H1 (cell line): ENCODE results near the gene CIAO3. TPM values are rescaled to one million over a fixed set of nuclear protein-coding genes. Genes with fewer than 3 reads are reported as not detected.

ENCODE experiments used
- CTCF ChIA-PET: fragments of 300-600 bp; sonication (Branson Sonifier 250); formaldehyde crosslinking; loops from one replicate; lab custom pipeline; 2021; ENCODE audit not compliant: partially characterized antibody; lab: Charles Lee
- POLR2A ChIA-PET: fragments of 300-600 bp; sonication (Branson Sonifier 250); formaldehyde crosslinking; loops from one replicate; lab custom pipeline; 2021; ENCODE audit warnings: inconsistent platforms; ENCODE audit not compliant: partially characterized antibody; lab: Charles Lee
- DNase-seq, 2 experiments: peaks; one replicate each; pipeline versions ENCODE4 v3.0.0 to v3.0.0-alpha.2; 2010 to 2022; ENCODE audit warnings: low spot score in 2 of 2, low read depth in 1 of 2, mixed read lengths in 1 of 2
- FAIRE-seq: peaks from 2 replicates; lab custom pipeline; 2011; peaks lifted over from hg19 to GRCh38; lab: Jason Lieb, UNC
- H2AFZ ChIP-seq: 2 replicates; pipeline ENCODE4 v1.8.1; 2012; ENCODE audit warnings: low read length, inconsistent platforms
- H2AK5ac ChIP-seq: 2 replicates; pipeline ENCODE4 v1.6.1; 2013; ENCODE audit warnings: low read depth, low read length
- H2BK120ac ChIP-seq: replicated peaks from 2 replicates; pipeline ENCODE3; 2013; ENCODE audit warnings: low read depth, low read length, inconsistent platforms
- H2BK12ac ChIP-seq: 2 replicates; pipeline ENCODE4 v1.6.1; 2013; ENCODE audit warnings: low read depth, low read length
- H2BK15ac ChIP-seq: 2 replicates; pipeline ENCODE4 v1.6.1; 2013; ENCODE audit warnings: low read length
- H2BK20ac ChIP-seq: 2 replicates; pipeline ENCODE4 v1.6.1; 2013; ENCODE audit warnings: low read length
- H2BK5ac ChIP-seq: 2 replicates; pipeline ENCODE4 v1.6.1; 2013; ENCODE audit warnings: low read depth, low read length
- H3K14ac ChIP-seq: 2 replicates; pipeline ENCODE4 v1.6.1; 2013; ENCODE audit warnings: inconsistent platforms; ENCODE audit not compliant: insufficient read length
- H3K18ac ChIP-seq: 2 replicates; pipeline ENCODE4 v1.6.1; 2013; ENCODE audit warnings: low read length; ENCODE audit errors: extremely low read depth
- H3K23ac ChIP-seq: 2 replicates; pipeline ENCODE4 v1.6.1; 2013; ENCODE audit warnings: inconsistent platforms; ENCODE audit not compliant: insufficient read length
- H3K23me2 ChIP-seq: 2 replicates; pipeline ENCODE4 v1.6.1; 2013; ENCODE audit warnings: low read depth, low read length
- H3K27ac ChIP-seq: 2 replicates; pipeline ENCODE4 v1.6.1; 2011; ENCODE audit warnings: low read depth, low read length, inconsistent platforms
- H3K27me3 ChIP-seq, 4 experiments: replicated peaks in 1 of 4; 1 replicate in 1 of 4; 2 replicates in 3 of 4; pipeline versions ENCODE4 v1.6.1 to v1.8.1; 2011 to 2013; ENCODE audit warnings: low read length in 3 of 4, mild to moderate bottlenecking in 3 of 4, inconsistent platforms in 2 of 4, mixed read lengths in 2 of 4, moderate library complexity in 1 of 4; ENCODE audit not compliant: control insufficient read depth in 3 of 4, insufficient read depth in 3 of 4; ENCODE audit errors: extremely low read depth in 1 of 4
- H3K36me3 ChIP-seq, 4 experiments: 2 replicates each; pipeline versions ENCODE4 v1.6.1 to v1.8.1; 2011 to 2013; ENCODE audit warnings: mild to moderate bottlenecking in 4 of 4, low read length in 3 of 4, moderate library complexity in 2 of 4, control low read depth in 1 of 4, inconsistent platforms in 1 of 4; ENCODE audit not compliant: insufficient read depth in 4 of 4, control insufficient read depth in 2 of 4
- H3K4ac ChIP-seq: replicated peaks from 2 replicates; pipeline ENCODE3; 2013; ENCODE audit warnings: low read length, low read depth, mixed read lengths, inconsistent platforms; ENCODE audit not compliant: insufficient read length
- H3K4me1 ChIP-seq, 4 experiments: replicated peaks in 1 of 4; 1 replicate in 1 of 4; 2 replicates in 3 of 4; pipeline versions ENCODE4 v1.6.1 to v1.8.1; 2011 to 2013; ENCODE audit warnings: low read length in 3 of 4, inconsistent platforms in 2 of 4, mixed read lengths in 1 of 4; ENCODE audit not compliant: insufficient read depth in 4 of 4, control insufficient read depth in 3 of 4
- H3K4me2 ChIP-seq, 2 experiments: 2 replicates each; pipeline versions ENCODE4 v1.6.1 to v1.8.1; 2011 to 2013; ENCODE audit warnings: low read depth in 2 of 2, low read length in 2 of 2, control low read depth in 1 of 2, inconsistent platforms in 1 of 2, mild to moderate bottlenecking in 1 of 2; ENCODE audit not compliant: insufficient read depth in 1 of 2
- H3K4me3 ChIP-seq, 4 experiments: fragments of 200-600, 300-600 bp in 1 of 4; sonication (generic), shearing (Covaris generic), sonication (Bioruptor Twin) in 1 of 4; 2 replicates each; pipeline versions ENCODE4 v1.5.1 to v1.8.1; 2011 to 2016; ENCODE audit warnings: low read length in 4 of 4, low read depth in 3 of 4, control low read depth in 2 of 4, inconsistent platforms in 2 of 4, mild to moderate bottlenecking in 2 of 4, mixed read lengths in 1 of 4, moderate library complexity in 1 of 4; ENCODE audit not compliant: insufficient read depth in 2 of 4; ENCODE audit errors: extremely low read depth in 1 of 4
- H3K56ac ChIP-seq: replicated peaks from 2 replicates; pipeline ENCODE3; 2013; ENCODE audit warnings: low read depth, mild to moderate bottlenecking, mixed read lengths, low read length, inconsistent platforms; ENCODE audit not compliant: insufficient read length
- H3K79me1 ChIP-seq: 2 replicates; pipeline ENCODE4 v1.6.1; 2013; ENCODE audit warnings: low read depth, low read length, control low read depth
- H3K79me2 ChIP-seq, 2 experiments: 2 replicates each; pipeline versions ENCODE4 v1.6.1 to v1.8.1; 2012 to 2013; ENCODE audit warnings: low read length in 2 of 2, mild to moderate bottlenecking in 2 of 2, inconsistent platforms in 1 of 2; ENCODE audit not compliant: insufficient read depth in 2 of 2, control insufficient read depth in 1 of 2
- H3K9ac ChIP-seq, 4 experiments: replicated peaks in 1 of 4; 1 replicate in 1 of 4; 2 replicates in 3 of 4; pipeline versions ENCODE4 v1.6.1 to v1.8.1; 2011 to 2013; ENCODE audit warnings: low read depth in 3 of 4, low read length in 3 of 4, control low read depth in 2 of 4, mild to moderate bottlenecking in 2 of 4, moderate library complexity in 2 of 4, inconsistent platforms in 1 of 4; ENCODE audit errors: extremely low read depth in 1 of 4
- H3K9me3 ChIP-seq, 2 experiments: 2 replicates each; pipeline versions ENCODE4 v1.6.1 to v1.8.1; 2012 to 2013; ENCODE audit warnings: mild to moderate bottlenecking in 2 of 2, moderate library complexity in 2 of 2, control low read depth in 1 of 2, inconsistent platforms in 1 of 2, low read depth in 1 of 2, low read length in 1 of 2, mixed read lengths in 1 of 2; ENCODE audit not compliant: insufficient read depth in 2 of 2
- H4K20me1 ChIP-seq, 2 experiments: replicated peaks in 1 of 2; 2 replicates each; pipeline versions ENCODE3 to v1.8.1; 2011 to 2013; ENCODE audit warnings: inconsistent platforms in 2 of 2, low read length in 2 of 2, mild to moderate bottlenecking in 1 of 2; ENCODE audit not compliant: insufficient read depth in 2 of 2, control insufficient read depth in 1 of 2
- H4K5ac ChIP-seq: 2 replicates; pipeline ENCODE4 v1.6.1; 2013; ENCODE audit warnings: low read length, low read depth, mixed read lengths, inconsistent platforms; ENCODE audit not compliant: insufficient read length
- H4K8ac ChIP-seq: 2 replicates; pipeline ENCODE4 v1.8.0; 2013; ENCODE audit warnings: mild to moderate bottlenecking, moderate library complexity, low read length, inconsistent platforms; ENCODE audit not compliant: insufficient read depth; ENCODE audit errors: extremely low read depth
- H4K91ac ChIP-seq: replicated peaks from 2 replicates; pipeline ENCODE3; 2013; ENCODE audit warnings: low read length, mixed read lengths, inconsistent platforms; ENCODE audit not compliant: insufficient read length
- BRCA1 ChIP-seq: IDR thresholded peaks from 2 replicates; pipeline ENCODE4 v1.6.1; 2012; ENCODE audit warnings: low read depth, low read length, improper control_type of control experiment
- MAX ChIP-seq: IDR thresholded peaks from 2 replicates; pipeline ENCODE4 v1.6.1; 2012; ENCODE audit warnings: inconsistent platforms
- POLR2A ChIP-seq, 2 experiments: IDR thresholded peaks; 1 replicate in 1 of 2; 2 replicates in 1 of 2; pipeline ENCODE4 v1.6.1; 2011; ENCODE audit warnings: low read depth in 2 of 2, low read length in 2 of 2, mild to moderate bottlenecking in 2 of 2; ENCODE audit errors: control extremely low read depth in 1 of 2
- WGBS, 2 experiments: shearing (Covaris generic) in 1 of 2; methylation state at CpG; one replicate each; pipeline versions ENCODE4 v1.1.6 to v1.1.7; 2013 to 2015; ENCODE audit warnings: low lambda C conversion rate in 2 of 2, mixed read lengths in 2 of 2, inconsistent platforms in 1 of 2, low coverage in 1 of 2, missing lambda C conversion rate in 1 of 2; ENCODE audit not compliant: insufficient replicate concordance in 2 of 2, insufficient coverage in 1 of 2, insufficient read length in 1 of 2; ENCODE audit errors: extremely low coverage in 1 of 2, missing lambda C conversion rate in 1 of 2; 5-methylcytosine and 5-hydroxymethylcytosine counted together
- polyA plus RNA-seq, 7 experiments: library from polyadenylated mRNA; depleted of rRNA in 3 of 7; stranded (reverse) in 5 of 7; unstranded in 2 of 7; fragments of >200 nt in 5 of 7; fragments of 200-250 nt in 2 of 7; gene quantifications; 1 replicate in 5 of 7; 2 replicates in 1 of 7; 4 replicates in 1 of 7; pipeline versions ENCODE4 v1.2.1 to v1.2.3, GENCODE V29; 2011 to 2013; ENCODE audit warnings: missing spikeins in 2 of 7, mixed read lengths in 2 of 7
- total RNA-seq: library from RNA; stranded (reverse); fragmentation: NEBNext Ultra II Directional; extraction: Animal tissue kit (Norgen Biotek cat#: 25700); gene quantifications from 2 replicates; pipeline ENCODE4 v1.2.1, GENCODE V29; 2021

Gene CIAO3
- total and polyA plus RNA-seq, 2 of the 8 experiments (the other 6 are each of a cell fraction or from before 2014, with no cell fraction given), result 20.0 to 20.4 TPM

- H2AFZ ChIP-seq, result no peak overlapping the region
- H3K4me2 ChIP-seq, result no peak overlapping the region
- H4K8ac ChIP-seq, result no peak overlapping the region
- 85% methylated on average over 7 of the region's 13 CpGs; no CpG with 5 or more reads in 1 of the 2 experiments for WGBS, 2 experiments
- H3K79me2 ChIP-seq, result no peaks in the 10 kb centered on the region
- H3K56ac ChIP-seq, result no peak overlapping the region
- no peak overlapping the region for H3K4ac ChIP-seq
- no peaks in the 10 kb centered on the region for H3K36me3 ChIP-seq
- FAIRE-seq, result no peak
- H3K18ac ChIP-seq, result no peak overlapping the region
- no peak overlapping the region for H3K27ac ChIP-seq
- no peak overlapping the region for H3K23ac ChIP-seq
- H3K14ac ChIP-seq, result no peak overlapping the region
- H4K20me1 ChIP-seq, result peaks cover 0 to 6% of the 10 kb centered on the region in 2 experiments
- H3K9me3 ChIP-seq, result no peaks in the 10 kb centered on the region
- no peak overlapping the region for H2AK5ac ChIP-seq
- no peak overlapping the region for H3K9ac ChIP-seq
- no peak overlapping the region for H3K4me3 ChIP-seq
- no peak for DNase-seq
- TF ChIP-seq MAX (no peak), BRCA1 (no peak), POLR2A (IDR thresholded peaks at IDR 0.05; ENCODE audit: control extremely low read depth in 1 of 2, low read depth in 2 of 2, low read length in 2 of 2) (no peak)
- TF ChIP-seq, all 59 proteins: peak for 0
- no peak overlapping the region for H2BK120ac ChIP-seq
- H2BK5ac ChIP-seq, result no peak overlapping the region
- H3K23me2 ChIP-seq, result no peaks in the 10 kb centered on the region; the same call in 1 of the 2 replicates
- H3K4me1 ChIP-seq, result no peaks in the 10 kb centered on the region
- no peak overlapping the region for H2BK12ac ChIP-seq
- CTCF ChIA-PET, result interaction anchor here (0.7 to 13.7 kb wide), 4 partner anchors 9 to 57 kb away, joined by 3 to 424 read pairs (median 116); partner anchors contain the start of genes ANTKMT, CCDC78, CIAO3 and HAGHL
- peaks cover 0 to 3% (median under 1%) of the 10 kb centered on the region in 4 experiments; a peak in 3 of 7 replicates for H3K27me3 ChIP-seq
- H2BK20ac ChIP-seq, result no peak overlapping the region
- H3K79me1 ChIP-seq, result no peaks in the 10 kb centered on the region
- H4K91ac ChIP-seq, result no peak overlapping the region
- POLR2A ChIA-PET, result interaction anchor here (1.0 kb wide), 1 partner anchor 59 kb away, joined by 3 read pairs; no protein-coding TSS in a partner anchor
- H2BK15ac ChIP-seq, result no peak overlapping the region
- H4K5ac ChIP-seq, result no peak overlapping the region
These were observed 38.8 kb upstream of the CIAO3 start for GRCh38 chr16:779561-779960.
